HG03521 (cell line): ENCODE results near the gene CSNK1D.

Source experiments
- ATAC-seq: cut with Tn5 transposase; IDR thresholded peaks from one replicate; pipeline ENCODE4 v1.9.1; 2021; ENCODE audit warnings: mild to moderate bottlenecking, moderate library complexity; ENCODE audit not compliant: unreplicated experiment

The CSNK1D gene

GRCh38 chr17:82241183-82241925 is 32.1 kb downstream of the CSNK1D start:
- no peak for ATAC-seq

GRCh38 chr17:82240506-82241182 is 32.9 kb downstream of the CSNK1D start:
- no peak for ATAC-seq

DNA sequence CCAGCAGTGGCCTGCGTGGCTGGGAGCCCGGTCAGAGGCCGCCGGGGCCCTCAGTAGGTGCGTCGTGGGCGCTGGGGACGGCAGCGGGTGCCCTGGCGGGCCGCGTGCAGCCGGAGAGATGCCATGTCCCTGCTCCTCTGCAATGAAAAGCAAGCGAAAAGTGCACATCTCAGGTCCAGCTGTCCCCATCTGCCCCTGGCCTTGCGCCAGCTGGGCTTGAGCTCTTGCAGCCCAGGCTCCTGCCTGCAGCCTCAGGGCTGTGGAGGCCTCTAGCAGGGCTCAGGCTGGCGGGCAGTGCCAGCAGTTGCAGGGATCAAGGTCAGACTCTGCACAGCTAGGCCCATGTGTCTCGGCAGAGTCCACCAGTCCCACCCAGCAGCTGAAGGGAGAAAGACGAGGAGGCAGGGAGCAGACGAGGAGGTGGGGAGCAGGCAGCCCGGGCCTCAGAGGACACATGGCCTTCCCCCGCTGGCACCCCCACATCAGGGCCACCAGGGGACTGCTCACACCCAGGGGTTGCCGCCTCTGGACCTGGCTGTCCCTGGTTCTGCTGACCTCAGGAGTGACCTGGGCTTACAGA is 33.5 kb downstream of the CSNK1D start:
- no peak for ATAC-seq

DNA sequence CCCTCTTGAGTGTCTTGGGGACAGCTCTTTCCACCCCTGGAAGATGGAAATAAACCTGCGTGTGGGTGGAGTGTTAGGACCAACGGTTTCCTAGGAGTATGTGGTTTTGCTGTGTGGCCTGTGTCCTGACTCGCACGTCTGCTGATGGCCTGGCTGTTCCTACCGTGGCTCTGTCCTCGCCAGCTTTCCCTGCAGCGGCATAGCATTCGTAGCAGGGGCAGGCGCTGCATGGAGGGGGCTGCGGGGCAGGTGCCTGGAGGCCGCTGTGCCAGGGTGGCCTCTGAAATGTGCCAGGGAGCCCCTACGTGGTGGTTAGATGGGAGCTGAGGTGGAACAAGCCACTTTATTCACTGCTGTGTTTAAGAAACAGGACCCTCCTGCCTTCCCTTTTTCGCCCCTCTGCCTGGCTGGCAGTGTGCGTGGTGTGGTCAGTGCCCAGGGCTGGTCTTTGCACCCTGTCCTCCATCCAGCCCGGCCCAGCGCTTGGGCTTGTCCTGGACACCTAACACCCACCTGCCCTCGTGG is 34.0 kb downstream of the CSNK1D start:
- no peak for ATAC-seq

DNA sequence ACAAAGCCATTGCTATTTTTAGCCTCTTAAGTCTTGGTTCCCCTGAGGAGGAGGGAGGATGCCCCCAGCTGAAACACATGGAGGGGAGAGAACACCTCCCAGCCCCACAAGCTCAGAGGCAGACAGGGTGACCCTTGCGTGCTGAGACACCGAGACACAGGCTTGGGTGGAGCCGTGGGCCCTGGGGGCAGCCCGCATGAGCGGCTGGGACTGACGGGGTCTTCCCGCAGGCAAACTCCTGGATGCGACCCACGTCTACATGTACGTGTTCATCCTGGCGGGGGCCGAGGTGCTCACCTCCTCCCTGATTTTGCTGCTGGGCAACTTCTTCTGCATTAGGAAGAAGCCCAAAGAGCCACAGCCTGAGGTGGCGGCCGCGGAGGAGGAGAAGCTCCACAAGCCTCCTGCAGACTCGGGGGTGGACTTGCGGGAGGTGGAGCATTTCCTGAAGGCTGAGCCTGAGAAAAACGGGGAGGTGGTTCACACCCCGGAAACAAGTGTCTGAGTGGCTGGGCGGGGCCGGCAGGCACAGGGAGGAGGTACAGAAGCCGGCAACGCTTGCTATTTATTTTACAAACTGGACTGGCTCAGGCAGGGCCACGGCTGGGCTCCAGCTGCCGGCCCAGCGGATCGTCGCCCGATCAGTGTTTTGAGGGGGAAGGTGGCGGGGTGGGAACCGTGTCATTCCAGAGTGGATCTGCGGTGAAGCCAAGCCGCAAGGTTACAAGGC is 34.9 kb downstream of the CSNK1D start:
- no peak for ATAC-seq

- ATAC-seq = no peak
Observed at GRCh38 chr17:82237746-82238471, 35.6 kb downstream of the CSNK1D start.

DNA sequence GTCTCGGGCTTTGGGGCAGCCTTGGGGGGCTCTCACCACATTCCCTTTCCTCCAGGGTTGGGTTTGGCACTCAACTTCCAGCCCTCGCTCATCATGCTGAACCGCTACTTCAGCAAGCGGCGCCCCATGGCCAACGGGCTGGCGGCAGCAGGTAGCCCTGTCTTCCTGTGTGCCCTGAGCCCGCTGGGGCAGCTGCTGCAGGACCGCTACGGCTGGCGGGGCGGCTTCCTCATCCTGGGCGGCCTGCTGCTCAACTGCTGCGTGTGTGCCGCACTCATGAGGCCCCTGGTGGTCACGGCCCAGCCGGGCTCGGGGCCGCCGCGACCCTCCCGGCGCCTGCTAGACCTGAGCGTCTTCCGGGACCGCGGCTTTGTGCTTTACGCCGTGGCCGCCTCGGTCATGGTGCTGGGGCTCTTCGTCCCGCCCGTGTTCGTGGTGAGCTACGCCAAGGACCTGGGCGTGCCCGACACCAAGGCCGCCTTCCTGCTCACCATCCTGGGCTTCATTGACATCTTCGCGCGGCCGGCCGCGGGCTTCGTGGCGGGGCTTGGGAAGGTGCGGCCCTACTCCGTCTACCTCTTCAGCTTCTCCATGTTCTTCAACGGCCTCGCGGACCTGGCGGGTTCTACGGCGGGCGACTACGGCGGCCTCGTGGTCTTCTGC is 36.3 kb downstream of the CSNK1D start:
- ATAC-seq = no peak

DNA sequence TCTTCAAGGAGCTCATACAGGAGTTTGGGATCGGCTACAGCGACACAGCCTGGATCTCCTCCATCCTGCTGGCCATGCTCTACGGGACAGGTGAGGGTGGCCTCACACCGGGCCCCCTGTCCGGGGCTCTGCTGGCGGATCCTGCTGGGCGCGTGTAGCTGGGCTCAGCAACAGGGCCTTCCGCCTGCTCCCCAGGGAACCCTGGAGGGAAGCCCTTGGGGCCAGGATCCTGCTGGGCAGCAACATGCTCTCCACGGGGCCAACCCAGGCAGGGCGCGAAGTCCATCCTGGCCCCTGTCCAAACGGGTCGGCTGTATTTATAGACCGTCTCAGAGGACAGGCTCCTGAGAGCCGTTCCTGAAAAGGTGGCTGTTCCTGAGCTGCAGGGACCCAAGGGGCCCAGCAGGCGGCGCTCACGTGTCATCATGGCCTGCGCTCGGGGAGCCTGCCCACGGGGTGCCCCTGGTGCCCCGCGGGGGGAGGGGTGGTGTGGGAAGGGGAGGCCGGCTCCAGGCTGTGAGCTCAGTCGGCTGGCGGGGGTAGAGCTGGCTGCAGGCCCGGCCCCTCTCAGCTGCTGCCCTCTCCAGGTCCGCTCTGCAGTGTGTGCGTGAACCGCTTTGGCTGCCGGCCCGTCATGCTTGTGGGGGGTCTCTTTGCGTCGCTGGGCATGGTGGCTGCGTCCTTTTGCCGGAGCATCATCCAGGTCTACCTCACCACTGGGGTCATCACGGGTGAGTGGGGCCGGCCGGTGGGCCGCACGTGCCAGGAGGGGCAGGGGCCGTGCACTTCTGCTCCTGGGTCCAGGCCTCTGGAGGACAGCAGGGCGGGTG is 37.1 kb downstream of the CSNK1D start:
- no peak for ATAC-seq

DNA sequence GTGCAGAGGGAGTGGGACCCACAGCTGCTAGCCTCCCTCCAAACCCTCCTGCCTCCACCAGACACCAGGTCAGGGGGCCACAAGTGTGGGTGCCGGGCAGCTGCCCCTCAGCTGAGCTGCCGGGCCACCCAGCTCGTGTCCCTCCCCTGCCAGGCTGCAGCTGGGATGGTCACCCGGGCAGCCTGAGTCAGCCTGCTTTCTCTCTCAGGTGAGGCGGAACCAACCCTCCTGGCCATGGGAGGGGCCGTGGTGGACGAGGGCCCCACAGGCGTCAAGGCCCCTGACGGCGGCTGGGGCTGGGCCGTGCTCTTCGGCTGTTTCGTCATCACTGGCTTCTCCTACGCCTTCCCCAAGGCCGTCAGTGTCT is 37.7 kb downstream of the CSNK1D start:
- no peak for ATAC-seq

- no peak for ATAC-seq
Observed at GRCh38 chr17:82235056-82235774, 38.3 kb downstream of the CSNK1D start.

DNA sequence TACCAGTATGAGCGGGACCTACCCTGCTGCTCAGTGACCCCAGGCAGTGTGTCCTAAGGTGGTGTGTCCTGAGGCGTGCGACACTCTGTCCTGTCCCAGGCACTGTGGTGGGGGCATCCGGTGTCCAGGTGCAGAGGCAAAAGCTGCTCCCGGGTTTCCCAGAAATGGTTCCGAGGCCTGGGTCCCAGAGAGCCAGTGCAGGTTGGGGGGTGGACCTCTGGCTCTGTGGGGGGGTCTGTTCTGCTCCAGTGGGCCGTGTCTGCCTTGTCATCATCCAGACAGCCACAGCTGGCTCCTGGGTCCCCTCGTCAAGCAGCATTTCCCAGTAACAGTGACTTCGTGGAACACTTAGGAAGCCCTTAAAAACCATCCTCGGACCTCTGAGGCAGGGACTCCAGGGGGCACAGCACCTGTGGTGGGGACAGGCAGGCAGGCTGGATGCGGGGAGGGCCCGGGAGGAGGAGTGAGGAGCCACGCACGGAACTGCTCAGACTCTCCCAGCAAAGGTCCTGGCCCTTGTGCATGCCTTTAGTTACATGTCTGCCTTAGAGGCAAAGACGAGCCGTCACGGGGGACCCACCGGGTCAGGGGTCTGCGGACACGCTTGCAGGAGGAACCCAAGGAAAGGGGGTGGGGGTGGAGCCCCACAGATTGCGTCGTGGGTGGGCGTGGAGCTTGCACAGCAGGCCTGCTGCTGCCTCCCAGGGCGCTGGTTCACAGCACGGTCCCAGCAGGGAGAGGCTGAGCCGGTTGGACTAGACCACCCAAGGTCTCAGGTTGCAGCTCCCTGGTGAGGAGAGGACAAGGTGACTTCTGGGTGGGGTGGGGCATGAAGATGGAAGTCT is 39.1 kb downstream of the CSNK1D start:
- no peak for ATAC-seq

DNA sequence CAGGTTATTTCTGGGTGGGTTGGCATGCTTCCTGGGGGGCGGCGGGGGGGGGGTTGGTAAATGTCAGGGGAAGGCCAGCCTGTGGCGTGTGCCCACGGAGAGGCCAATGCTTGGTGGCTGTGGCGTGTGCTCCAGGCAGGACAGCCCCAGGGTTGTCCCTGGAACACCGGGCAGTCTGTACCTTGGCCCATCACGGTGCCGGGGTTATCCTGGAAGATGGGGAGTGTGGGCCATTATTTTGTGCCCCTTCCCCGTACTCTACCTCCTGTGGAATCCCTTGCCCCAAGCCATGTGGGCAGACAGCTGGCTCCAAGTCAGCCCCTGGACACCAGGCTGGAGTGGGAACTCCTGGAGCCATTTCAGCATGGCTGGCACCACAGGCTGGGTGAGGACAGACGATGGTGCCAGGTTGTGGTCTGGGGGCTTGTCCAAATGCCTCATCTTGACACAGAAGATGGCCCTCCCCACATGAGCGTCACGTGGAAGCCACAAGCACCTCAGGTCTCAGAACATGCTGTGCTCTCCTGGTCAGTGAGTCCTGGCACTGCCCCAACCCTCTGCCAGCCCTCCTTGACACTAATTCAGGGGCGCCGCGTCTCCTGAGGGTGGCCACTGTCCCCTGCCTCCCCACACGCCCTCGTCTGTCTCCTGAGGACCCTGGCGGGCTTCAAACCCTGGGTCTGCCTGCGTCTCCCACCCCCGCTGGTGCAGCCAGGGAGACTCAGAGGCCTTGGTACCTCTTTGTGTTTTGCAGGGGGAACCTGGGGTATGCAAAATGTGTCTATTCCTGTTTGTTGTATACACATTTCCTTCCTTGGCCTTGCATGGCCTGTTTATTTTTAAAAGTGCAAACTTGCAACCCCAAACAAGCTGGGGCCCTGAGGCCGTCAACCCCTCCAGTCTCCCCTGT is 40.4 kb downstream of the CSNK1D start:
- ATAC-seq = no peak

DNA sequence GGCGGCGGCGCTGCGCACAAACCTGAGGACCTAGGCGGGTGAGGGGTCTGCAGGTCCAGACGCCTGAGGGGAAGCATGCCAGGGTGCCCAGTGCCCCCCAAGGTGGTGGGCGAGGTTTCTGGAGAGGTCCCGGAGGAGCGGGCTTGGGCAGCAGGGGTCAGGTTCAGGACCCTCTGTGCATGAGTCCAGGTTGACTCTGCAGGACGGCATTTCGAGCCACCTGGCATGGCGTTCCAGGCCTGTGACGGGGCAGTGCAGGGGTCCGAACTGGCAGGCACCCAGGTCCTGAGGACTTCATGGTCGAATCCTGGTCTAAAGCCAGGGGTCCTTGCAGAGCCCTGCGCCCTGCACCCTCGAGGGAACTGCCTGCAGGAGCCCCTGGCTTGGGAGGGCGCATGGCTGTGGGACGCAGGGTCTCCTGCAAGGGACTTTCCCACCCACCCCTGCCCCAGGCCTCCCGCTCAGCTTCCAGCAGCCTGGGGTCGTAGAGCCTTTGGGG is 41.1 kb downstream of the CSNK1D start:
- no peak for ATAC-seq

- no peak for ATAC-seq
Observed at GRCh38 chr17:82231562-82232321, 41.8 kb downstream of the CSNK1D start.

DNA sequence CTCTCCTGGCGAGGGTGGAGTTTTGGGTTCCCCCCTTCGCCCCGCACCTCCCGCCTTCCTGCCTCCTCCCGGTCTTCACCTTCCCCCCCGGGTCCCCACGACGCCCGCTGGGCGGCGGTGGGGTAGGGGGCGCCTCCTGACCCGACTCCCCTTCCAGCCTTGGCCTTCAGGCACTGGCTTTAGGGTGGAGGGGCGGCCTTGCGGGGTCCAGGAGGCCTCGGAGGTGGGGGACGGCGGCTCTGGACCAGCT is 42.3 kb downstream of the CSNK1D start:
- no peak for ATAC-seq
